WTC11 (cell line): ENCODE data around the gene VPS18. TPM values are rescaled to one million over a fixed set of nuclear protein-coding genes. Genes with fewer than 3 reads are reported as not detected.

Experiments used
- ATAC-seq: fragments of 200-7000 bp; cut with Tn5 transposase; 2 replicates; pipeline ENCODE4 v1.10.0; 2021; ENCODE audit warnings: mild to moderate bottlenecking, moderate library complexity
- CTCF ChIA-PET: fragments of 300-600 bp; sonication (Branson Sonifier 250); formaldehyde crosslinking; loops from one replicate; lab custom pipeline; 2021; ENCODE audit warnings: antibody characterized with exemption; lab: Charles Lee
- POLR2A ChIA-PET: fragments of 350-600 bp; sonication (Branson Sonifier 250); formaldehyde crosslinking; loops from one replicate; lab custom pipeline; 2021; ENCODE audit warnings: antibody characterized with exemption; lab: Charles Lee
- DNase-seq: peaks from one replicate; pipeline ENCODE4 v3.0.0; 2021; ENCODE audit warnings: low spot score
- H3K27ac Mint-ChIP-seq: 2 replicates; pipeline ENCODE4 v1.8.0; 2021; ENCODE audit warnings: mixed read lengths
- H3K27me3 Mint-ChIP-seq: 2 replicates; pipeline ENCODE4 v1.8.0; 2021; ENCODE audit warnings: low read depth, mild to moderate bottlenecking, moderate library complexity, mixed read lengths
- H3K36me3 Mint-ChIP-seq: 2 replicates; pipeline ENCODE4 v1.8.0; 2021; ENCODE audit warnings: mixed read lengths
- H3K4me1 Mint-ChIP-seq: 2 replicates; pipeline ENCODE4 v1.8.0; 2022; ENCODE audit warnings: mixed read lengths
- H3K4me3 Mint-ChIP-seq: 2 replicates; pipeline ENCODE4 v1.8.0; 2021; ENCODE audit warnings: mild to moderate bottlenecking, moderate library complexity, mixed read lengths
- H3K9me3 Mint-ChIP-seq: 2 replicates; pipeline ENCODE4 v1.8.0; 2021; ENCODE audit warnings: mixed read lengths
- FOXP1 ChIP-seq: sonication (generic); formaldehyde crosslinking; IDR thresholded peaks from 2 replicates; pipeline ENCODE4 v1.8.0; 2022; ENCODE audit warnings: missing genetic modification reagents, mild to moderate bottlenecking, moderate library complexity, borderline replicate concordance
- GABPB1 ChIP-seq: sonication (generic); formaldehyde crosslinking; IDR thresholded peaks from 2 replicates; pipeline ENCODE4 v1.8.1; 2023; ENCODE audit warnings: mild to moderate bottlenecking, missing genetic modification reagents
- KAT7 ChIP-seq: sonication (generic); formaldehyde crosslinking; IDR thresholded peaks from 2 replicates; pipeline ENCODE4 v1.8.1; 2023; ENCODE audit warnings: missing genetic modification reagents, mild to moderate bottlenecking, borderline replicate concordance
- ZNF138 ChIP-seq: sonication (generic); formaldehyde crosslinking; conservative IDR thresholded peaks from 2 replicates; pipeline ENCODE4 v1.8.1; 2022; ENCODE audit warnings: mild to moderate bottlenecking, moderate library complexity, missing genetic modification reagents
- ZNF416 ChIP-seq: fragments of 250-450 bp; sonication (Bioruptor Pico); IDR thresholded peaks from 2 replicates; pipeline ENCODE4 v1.9.0; 2021; ENCODE audit warnings: mild to moderate bottlenecking, inconsistent platforms
- total RNA-seq: library from RNA; stranded (reverse); gene quantifications from 3 replicates; pipeline ENCODE4 v1.2.3, GENCODE V29; 2021
- TF ChIP-seq, protein P1 (sequence below): fragments of 250-450 bp; sonication (Bioruptor Pico); conservative IDR thresholded peaks from 2 replicates; pipeline ENCODE4 v1.9.0; 2021; ENCODE audit warnings: mild to moderate bottlenecking
- TF ChIP-seq, protein P2 (sequence below): sonication (generic); formaldehyde crosslinking; IDR thresholded peaks from 2 replicates; pipeline ENCODE4 v1.8.0; 2022; ENCODE audit warnings: mild to moderate bottlenecking, missing genetic modification reagents
- TF ChIP-seq, protein P3 (sequence below): fragments of 200-600 bp; IDR thresholded peaks from 2 replicates; pipeline ENCODE4 v1.8.0; 2022; ENCODE audit warnings: antibody characterized with exemption
- TF ChIP-seq, protein P4 (sequence below): sonication (generic); formaldehyde crosslinking; IDR thresholded peaks from 2 replicates; pipeline ENCODE4 v1.8.0; 2022; ENCODE audit warnings: mild to moderate bottlenecking, missing genetic modification reagents
- TF ChIP-seq, protein P5 (sequence below): sonication (generic); formaldehyde crosslinking; IDR thresholded peaks from 2 replicates; pipeline ENCODE4 v1.8.0; 2023; ENCODE audit warnings: missing genetic modification reagents, mild to moderate bottlenecking, borderline replicate concordance
- TF ChIP-seq, protein P6 (sequence below): fragments of 250-450 bp; sonication (Bioruptor Pico); IDR thresholded peaks from 2 replicates; pipeline ENCODE4 v2.1.2; 2022; ENCODE audit warnings: mild to moderate bottlenecking, moderate library complexity

The VPS18 gene
- total RNA-seq, 1 experiment from 2014 or later = 27.3 TPM

DNA sequence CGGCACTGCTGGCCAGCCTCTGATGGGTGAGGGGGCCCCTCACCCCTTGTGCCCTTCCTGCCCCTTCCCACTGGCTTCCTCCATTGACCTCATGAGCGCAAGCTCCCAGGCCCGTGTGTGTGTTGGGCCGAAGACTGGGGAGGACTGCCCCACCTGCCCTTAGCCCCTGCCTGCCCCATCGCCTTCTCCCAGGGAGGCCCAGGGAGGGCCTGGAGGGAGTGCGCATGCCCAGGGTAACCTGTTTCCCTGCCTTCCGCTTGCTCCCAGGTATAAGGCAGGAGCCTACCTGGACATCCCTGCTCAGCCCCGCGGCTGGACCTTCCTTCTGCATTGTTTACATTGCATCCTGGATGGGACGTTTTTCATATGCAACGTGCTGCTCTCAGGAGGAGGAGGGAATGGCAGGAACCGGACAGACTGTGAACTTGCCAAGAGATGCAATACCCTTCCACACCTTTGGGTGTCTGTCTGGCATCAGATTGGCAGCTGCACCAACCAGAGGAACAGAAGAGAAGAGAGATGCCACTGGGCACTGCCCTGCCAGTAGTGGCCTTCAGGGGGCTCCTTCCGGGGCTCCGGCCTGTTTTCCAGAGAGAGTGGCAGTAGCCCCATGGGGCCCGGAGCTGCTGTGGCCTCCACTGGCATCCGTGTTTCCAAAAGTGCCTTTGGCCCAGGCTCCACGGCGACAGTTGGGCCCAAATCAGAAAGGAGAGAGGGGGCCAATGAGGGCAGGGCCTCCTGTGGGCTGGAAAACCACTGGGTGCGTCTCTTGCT is 43.7 kb downstream of the VPS18 start:
- Mint-ChIP-seq H3K27me3 (peaks cover 40% of the 10 kb centered on the region), H3K4me1 (peaks cover 24% of the 10 kb centered on the region), H3K4me3 (no peak overlapping the region), H3K27ac (no peak overlapping the region), H3K9me3 (no peaks in the 10 kb centered on the region), H3K36me3 (no peaks in the 10 kb centered on the region)
- CTCF ChIA-PET = interaction anchor here (0.7 to 6.5 kb wide), 4 partner anchors 10 to 44 kb away, joined by 3 to 203 read pairs (median 5); partner anchors contain the start of genes DLL4 and VPS18
- POLR2A ChIA-PET = interaction anchor here (0.6 kb wide), 2 partner anchors 15 to 87 kb away, joined by 3 to 4 read pairs; partner anchors contain the start of gene CHAC1
- 0 out of 2 replicates have a peak, but pooled peaks have one; percentile 2 for ATAC-seq
- DNase-seq = no peak
- TF ChIP-seq, protein P1, sequence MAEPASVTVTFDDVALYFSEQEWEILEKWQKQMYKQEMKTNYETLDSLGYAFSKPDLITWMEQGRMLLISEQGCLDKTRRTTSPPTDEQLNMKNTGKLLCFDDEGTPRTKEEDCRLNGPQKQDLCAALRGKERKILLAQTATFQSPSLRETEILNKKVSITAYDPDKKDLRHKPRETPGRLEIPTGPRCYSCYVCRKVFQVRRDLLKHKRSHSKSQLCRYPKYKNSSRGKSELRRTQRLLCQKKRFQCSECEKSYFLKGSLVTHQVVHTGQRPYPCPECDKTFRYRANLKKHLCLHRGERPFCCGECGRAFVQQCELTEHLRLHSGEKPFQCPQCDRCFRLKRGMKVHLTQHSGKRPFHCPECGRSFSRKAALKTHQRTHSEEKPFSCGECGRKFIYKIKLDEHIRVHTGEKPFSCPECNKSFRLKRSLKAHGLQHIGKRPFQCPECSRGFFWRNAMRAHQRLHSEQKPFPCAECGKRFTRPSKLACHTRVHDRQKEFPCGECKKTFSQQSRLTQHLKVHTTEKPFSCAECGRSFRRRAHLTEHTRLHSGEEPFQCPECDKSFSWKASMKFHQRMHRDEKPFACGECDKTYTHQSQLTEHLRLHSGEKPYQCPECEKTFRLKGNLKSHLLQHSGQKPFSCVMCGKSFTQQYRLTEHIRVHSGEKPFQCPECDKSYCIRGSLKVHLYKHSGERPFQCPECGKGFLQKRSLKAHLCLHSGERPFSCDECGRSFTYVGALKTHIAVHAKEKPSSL (CRISPR knock-in tag) = no peak
- TF ChIP-seq ZNF138 (CRISPR knock-in tag) = no peak
- TF ChIP-seq, protein P2, sequence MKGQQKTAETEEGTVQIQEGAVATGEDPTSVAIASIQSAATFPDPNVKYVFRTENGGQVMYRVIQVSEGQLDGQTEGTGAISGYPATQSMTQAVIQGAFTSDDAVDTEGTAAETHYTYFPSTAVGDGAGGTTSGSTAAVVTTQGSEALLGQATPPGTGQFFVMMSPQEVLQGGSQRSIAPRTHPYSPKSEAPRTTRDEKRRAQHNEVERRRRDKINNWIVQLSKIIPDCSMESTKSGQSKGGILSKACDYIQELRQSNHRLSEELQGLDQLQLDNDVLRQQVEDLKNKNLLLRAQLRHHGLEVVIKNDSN = no peak
- TF ChIP-seq, protein P3, sequence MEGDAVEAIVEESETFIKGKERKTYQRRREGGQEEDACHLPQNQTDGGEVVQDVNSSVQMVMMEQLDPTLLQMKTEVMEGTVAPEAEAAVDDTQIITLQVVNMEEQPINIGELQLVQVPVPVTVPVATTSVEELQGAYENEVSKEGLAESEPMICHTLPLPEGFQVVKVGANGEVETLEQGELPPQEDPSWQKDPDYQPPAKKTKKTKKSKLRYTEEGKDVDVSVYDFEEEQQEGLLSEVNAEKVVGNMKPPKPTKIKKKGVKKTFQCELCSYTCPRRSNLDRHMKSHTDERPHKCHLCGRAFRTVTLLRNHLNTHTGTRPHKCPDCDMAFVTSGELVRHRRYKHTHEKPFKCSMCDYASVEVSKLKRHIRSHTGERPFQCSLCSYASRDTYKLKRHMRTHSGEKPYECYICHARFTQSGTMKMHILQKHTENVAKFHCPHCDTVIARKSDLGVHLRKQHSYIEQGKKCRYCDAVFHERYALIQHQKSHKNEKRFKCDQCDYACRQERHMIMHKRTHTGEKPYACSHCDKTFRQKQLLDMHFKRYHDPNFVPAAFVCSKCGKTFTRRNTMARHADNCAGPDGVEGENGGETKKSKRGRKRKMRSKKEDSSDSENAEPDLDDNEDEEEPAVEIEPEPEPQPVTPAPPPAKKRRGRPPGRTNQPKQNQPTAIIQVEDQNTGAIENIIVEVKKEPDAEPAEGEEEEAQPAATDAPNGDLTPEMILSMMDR = no peak
- TF ChIP-seq FOXP1 (CRISPR knock-in tag) = peak; percentile 47; the same call in 1 of the 2 replicates

DNA sequence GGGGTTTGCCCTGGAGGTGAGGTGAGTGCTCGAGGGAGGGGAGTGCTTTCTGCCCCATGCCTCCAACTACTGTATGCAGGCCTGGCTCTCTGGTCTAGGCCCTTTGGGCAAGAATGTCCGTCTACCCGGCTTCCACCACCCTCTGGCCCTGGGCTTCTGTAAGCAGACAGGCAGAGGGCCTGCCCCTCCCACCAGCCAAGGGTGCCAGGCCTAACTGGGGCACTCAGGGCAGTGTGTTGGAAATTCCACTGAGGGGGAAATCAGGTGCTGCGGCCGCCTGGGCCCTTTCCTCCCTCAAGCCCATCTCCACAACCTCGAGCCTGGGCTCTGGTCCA is 44.3 kb downstream of the VPS18 start:
- ATAC-seq = no peak
- TF ChIP-seq, protein P4, sequence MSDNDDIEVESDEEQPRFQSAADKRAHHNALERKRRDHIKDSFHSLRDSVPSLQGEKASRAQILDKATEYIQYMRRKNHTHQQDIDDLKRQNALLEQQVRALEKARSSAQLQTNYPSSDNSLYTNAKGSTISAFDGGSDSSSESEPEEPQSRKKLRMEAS (CRISPR knock-in tag) = no peak
- TF ChIP-seq ZNF416 (CRISPR knock-in tag) = no peak
- TF ChIP-seq GABPB1 = no peak
- TF ChIP-seq, protein P5, sequence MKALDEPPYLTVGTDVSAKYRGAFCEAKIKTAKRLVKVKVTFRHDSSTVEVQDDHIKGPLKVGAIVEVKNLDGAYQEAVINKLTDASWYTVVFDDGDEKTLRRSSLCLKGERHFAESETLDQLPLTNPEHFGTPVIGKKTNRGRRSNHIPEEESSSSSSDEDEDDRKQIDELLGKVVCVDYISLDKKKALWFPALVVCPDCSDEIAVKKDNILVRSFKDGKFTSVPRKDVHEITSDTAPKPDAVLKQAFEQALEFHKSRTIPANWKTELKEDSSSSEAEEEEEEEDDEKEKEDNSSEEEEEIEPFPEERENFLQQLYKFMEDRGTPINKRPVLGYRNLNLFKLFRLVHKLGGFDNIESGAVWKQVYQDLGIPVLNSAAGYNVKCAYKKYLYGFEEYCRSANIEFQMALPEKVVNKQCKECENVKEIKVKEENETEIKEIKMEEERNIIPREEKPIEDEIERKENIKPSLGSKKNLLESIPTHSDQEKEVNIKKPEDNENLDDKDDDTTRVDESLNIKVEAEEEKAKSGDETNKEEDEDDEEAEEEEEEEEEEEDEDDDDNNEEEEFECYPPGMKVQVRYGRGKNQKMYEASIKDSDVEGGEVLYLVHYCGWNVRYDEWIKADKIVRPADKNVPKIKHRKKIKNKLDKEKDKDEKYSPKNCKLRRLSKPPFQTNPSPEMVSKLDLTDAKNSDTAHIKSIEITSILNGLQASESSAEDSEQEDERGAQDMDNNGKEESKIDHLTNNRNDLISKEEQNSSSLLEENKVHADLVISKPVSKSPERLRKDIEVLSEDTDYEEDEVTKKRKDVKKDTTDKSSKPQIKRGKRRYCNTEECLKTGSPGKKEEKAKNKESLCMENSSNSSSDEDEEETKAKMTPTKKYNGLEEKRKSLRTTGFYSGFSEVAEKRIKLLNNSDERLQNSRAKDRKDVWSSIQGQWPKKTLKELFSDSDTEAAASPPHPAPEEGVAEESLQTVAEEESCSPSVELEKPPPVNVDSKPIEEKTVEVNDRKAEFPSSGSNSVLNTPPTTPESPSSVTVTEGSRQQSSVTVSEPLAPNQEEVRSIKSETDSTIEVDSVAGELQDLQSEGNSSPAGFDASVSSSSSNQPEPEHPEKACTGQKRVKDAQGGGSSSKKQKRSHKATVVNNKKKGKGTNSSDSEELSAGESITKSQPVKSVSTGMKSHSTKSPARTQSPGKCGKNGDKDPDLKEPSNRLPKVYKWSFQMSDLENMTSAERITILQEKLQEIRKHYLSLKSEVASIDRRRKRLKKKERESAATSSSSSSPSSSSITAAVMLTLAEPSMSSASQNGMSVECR = no peak
- TF ChIP-seq, protein P6, sequence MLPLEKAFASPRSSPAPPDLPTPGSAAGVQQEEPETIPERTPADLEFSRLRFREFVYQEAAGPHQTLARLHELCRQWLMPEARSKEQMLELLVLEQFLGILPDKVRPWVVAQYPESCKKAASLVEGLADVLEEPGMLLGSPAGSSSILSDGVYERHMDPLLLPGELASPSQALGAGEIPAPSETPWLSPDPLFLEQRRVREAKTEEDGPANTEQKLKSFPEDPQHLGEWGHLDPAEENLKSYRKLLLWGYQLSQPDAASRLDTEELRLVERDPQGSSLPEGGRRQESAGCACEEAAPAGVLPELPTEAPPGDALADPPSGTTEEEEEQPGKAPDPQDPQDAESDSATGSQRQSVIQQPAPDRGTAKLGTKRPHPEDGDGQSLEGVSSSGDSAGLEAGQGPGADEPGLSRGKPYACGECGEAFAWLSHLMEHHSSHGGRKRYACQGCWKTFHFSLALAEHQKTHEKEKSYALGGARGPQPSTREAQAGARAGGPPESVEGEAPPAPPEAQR = no peak
- TF ChIP-seq KAT7 (CRISPR knock-in tag) = no peak
- CTCF ChIA-PET = interaction anchor here (0.7 to 6.5 kb wide), 4 partner anchors 11 to 44 kb away, joined by 3 to 203 read pairs (median 5); partner anchors contain the start of genes DLL4 and VPS18
- DNase-seq = no peak
- no peaks in the 10 kb centered on the region for H3K9me3 Mint-ChIP-seq
- H3K36me3 Mint-ChIP-seq = no peaks in the 10 kb centered on the region
- H3K27ac Mint-ChIP-seq = no peak overlapping the region
- peaks cover 25% of the 10 kb centered on the region for H3K4me1 Mint-ChIP-seq
- no peak overlapping the region for H3K4me3 Mint-ChIP-seq
- POLR2A ChIA-PET = interaction anchor here (0.6 kb wide), 2 partner anchors 15 to 87 kb away, joined by 3 to 4 read pairs; partner anchors contain the start of gene CHAC1
- H3K27me3 Mint-ChIP-seq = peaks cover 39% of the 10 kb centered on the region
